Right lobe of liver (tissue), 6 donors: ENCODE results near the gene CHST1. TPM values are rescaled to one million over a fixed set of nuclear protein-coding genes. Genes with fewer than 3 reads are reported as not detected.

Experiments used
- ATAC-seq, 4 donors: fragments of 200-7000 bp; cut with Tn5 transposase; one replicate each; pipeline ENCODE4 v1.9.1; 2020; ENCODE audit warnings: mild to moderate bottlenecking in 4 of 4, moderate library complexity in 4 of 4
- DNase-seq, 3 donors: peaks; one replicate each; pipeline ENCODE4 v3.0.0-alpha.2; 2020
- H3K27ac ChIP-seq, 3 donors: fragments of 200-600 bp; one replicate each; pipeline ENCODE4 v1.8.0; 2022
- H3K27me3 ChIP-seq, 2 donors: fragments of 200-600 bp; one replicate each; pipeline ENCODE4 v1.8.0; 2022
- H3K36me3 ChIP-seq, 4 donors: fragments of 200-600 bp; sonication (generic) in 1 of 4; one replicate each; pipeline versions ENCODE4 v1.5.1 to v1.8.0; 2017 to 2022; ENCODE audit warnings: control low read depth in 1 of 4
- H3K4me1 ChIP-seq, 4 donors: fragments of 200-600 bp; sonication (generic) in 1 of 4; one replicate each; pipeline versions ENCODE4 v1.5.1 to v1.8.0; 2017 to 2022; ENCODE audit warnings: control low read depth in 1 of 4
- H3K4me3 ChIP-seq, 3 donors: fragments of 200-600 bp; one replicate each; pipeline ENCODE4 v1.8.0; 2022
- H3K9me3 ChIP-seq, 4 donors: fragments of 200-600 bp; sonication (generic) in 1 of 4; one replicate each; pipeline versions ENCODE4 v1.5.1 to v1.8.0; 2017 to 2022; ENCODE audit warnings: control low read depth in 1 of 4
- POLR2A ChIP-seq: fragments of 450-650 bp; IDR thresholded peaks from one replicate; pipeline ENCODE4 v1.6.1; 2017; ENCODE audit warnings: antibody characterized with exemption, mild to moderate bottlenecking
- WGBS: methylation state at CpG from one replicate; pipeline ENCODE4 v1.1.6; 2018; ENCODE audit warnings: low coverage, low lambda C conversion rate; ENCODE audit not compliant: insufficient coverage; ENCODE audit errors: missing lambda C conversion rate; 5-methylcytosine and 5-hydroxymethylcytosine counted together
- intact Hi-C, 2 donors: fragments of 100-400 bp; cut with DNase I; formaldehyde crosslinking; loops; one replicate each; pipeline versions ENCODE4 v1.11.2 to v1.14.1; 2022
- total RNA-seq, 6 experiments: library from RNA; depleted of rRNA in 2 of 6; stranded (reverse); fragments of >200 nt in 2 of 6; fragmentation: NEBNext Ultra II Directional in 3 of 6; extraction: Animal tissue kit (Norgen Biotek cat#: 25700) in 3 of 6; gene quantifications; one replicate each; pipeline versions ENCODE4 v1.1.0 to v1.2.4, GENCODE V29; 2016 to 2023
- TF ChIP-seq, protein P1 (sequence below), 4 donors: fragments of 200-600 bp in 3 of 4; fragments of 450-650 bp in 1 of 4; IDR thresholded peaks; one replicate each; pipeline versions ENCODE4 v1.5.1 to v1.8.0; 2016 to 2022; ENCODE audit warnings: antibody characterized with exemption in 4 of 4, mild to moderate bottlenecking in 2 of 4
- donor health status: DM: no; HTN: yes; CAD: no.
- donor health status: DM: no; HTN: no; CAD: no.
- donor health status: DM: no; HTN: no; CAD: no.
- donor health status: DM: no; HTN: yes; CAD: no.
- donor health status: DM: no; HTN: yes; CAD: no.

The CHST1 gene
- total RNA-seq, 6 experiments from 2014 or later = 0.49 to 1.6 (median 0.92) TPM

DNA sequence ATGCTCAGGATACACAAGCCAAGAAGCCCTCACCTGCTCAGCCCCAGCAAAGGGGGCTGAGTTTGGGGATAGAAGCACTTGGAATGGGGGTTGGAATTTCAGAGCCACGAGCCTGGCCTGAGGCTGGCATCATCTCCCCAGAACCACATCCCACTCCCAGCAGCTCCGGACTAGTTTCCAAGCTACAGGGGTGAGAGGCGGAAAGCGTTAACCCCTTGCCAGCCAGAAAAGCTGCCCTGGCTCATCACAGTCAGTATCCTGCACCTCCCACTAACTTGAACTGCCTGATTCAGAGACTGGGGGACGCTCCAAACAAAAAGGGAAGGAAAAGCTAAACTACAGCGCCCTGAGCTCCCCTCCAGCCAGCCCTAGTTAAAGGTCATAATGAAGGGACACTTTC lies 19.0 kb upstream of the CHST1 start:
- no peaks in the 10 kb centered on the region for H3K36me3 ChIP-seq
- H3K4me1 ChIP-seq = no peaks in the 10 kb centered on the region
- no peaks in the 10 kb centered on the region for H3K27me3 ChIP-seq
- 44% methylated on average over 3 of the region's 6 CpGs for WGBS
- TF ChIP-seq, protein P1, sequence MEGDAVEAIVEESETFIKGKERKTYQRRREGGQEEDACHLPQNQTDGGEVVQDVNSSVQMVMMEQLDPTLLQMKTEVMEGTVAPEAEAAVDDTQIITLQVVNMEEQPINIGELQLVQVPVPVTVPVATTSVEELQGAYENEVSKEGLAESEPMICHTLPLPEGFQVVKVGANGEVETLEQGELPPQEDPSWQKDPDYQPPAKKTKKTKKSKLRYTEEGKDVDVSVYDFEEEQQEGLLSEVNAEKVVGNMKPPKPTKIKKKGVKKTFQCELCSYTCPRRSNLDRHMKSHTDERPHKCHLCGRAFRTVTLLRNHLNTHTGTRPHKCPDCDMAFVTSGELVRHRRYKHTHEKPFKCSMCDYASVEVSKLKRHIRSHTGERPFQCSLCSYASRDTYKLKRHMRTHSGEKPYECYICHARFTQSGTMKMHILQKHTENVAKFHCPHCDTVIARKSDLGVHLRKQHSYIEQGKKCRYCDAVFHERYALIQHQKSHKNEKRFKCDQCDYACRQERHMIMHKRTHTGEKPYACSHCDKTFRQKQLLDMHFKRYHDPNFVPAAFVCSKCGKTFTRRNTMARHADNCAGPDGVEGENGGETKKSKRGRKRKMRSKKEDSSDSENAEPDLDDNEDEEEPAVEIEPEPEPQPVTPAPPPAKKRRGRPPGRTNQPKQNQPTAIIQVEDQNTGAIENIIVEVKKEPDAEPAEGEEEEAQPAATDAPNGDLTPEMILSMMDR (IDR thresholded peaks at IDR 0.05) = no peak
- TF ChIP-seq POLR2A = no peak
- intact Hi-C loops = no loop called here
- H3K9me3 ChIP-seq = no peaks in the 10 kb centered on the region
- no peak overlapping the region for H3K4me3 ChIP-seq
- H3K27ac ChIP-seq = no peak overlapping the region
- ATAC-seq = no peak
- no peak for DNase-seq

DNA sequence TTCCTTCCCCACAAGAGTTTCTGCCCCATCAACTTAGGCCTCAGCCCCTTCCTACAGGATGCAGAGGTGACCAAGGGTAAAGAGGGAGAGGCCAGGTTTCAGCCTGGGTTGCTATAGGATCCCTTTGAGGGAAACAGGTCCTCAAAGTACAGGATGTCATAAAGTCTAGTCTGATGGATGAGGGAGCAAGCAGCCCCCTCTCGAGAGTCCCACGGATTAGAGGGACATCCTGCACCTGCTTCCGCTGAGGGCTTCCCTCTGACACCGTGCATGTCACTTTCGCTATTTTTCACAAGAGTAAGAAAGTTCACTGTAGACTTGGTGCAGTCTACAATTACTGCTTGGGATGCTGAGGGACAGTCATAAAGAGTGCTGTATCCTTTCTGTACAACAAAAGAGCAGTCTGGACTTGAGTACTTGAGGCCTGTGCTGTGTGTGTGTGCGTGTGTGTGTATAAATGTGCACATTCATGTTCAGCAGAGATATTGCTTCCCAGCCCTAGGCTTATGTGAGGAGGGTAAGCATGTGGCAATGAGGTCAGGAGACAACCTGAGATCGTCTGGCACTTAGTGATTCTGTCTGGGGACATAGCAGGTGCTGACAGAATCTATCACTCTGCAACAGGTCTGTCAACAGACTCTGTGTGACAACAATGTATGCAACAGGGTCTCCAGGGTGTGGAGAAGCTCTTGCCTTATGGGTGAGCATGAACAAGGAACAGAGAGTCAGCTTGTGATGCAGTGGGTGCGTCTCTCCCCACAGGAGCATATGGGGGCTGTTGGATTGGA lies 18.0 kb upstream of the CHST1 start:
- no peaks in the 10 kb centered on the region for H3K27me3 ChIP-seq
- 46% methylated on average over 5 of the region's 8 CpGs for WGBS
- H3K36me3 ChIP-seq = no peaks in the 10 kb centered on the region
- no peak overlapping the region for H3K4me3 ChIP-seq
- no peaks in the 10 kb centered on the region for H3K4me1 ChIP-seq
- ATAC-seq (no peak), DNase-seq (no peak)
- TF ChIP-seq, protein P1 (IDR thresholded peaks at IDR 0.05) = no peak
- no peak for TF ChIP-seq POLR2A
- no peaks in the 10 kb centered on the region for H3K9me3 ChIP-seq
- intact Hi-C loops = no loop called here
- H3K27ac ChIP-seq = no peak overlapping the region

DNA sequence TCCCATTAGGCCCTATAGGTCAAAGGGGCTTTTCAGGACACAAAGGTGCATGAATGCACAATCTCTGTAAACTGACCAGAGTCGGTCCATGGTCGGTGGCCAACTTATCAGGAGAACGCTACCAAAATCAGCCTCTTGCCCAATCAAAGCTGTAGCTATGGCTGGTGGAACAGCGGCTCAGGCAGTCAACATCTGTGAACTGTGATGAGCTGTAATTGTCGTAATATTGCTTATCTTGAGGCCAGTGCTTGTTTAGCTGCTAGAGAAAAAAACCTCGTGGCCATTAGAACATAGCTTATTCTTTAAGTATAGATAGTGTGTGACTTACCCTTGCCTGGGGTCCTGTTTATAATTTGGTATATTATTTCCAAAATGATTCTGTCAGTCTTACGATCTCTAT lies 14.4 kb upstream of the CHST1 start:
- 79% methylated on average over 3 of the region's 7 CpGs for WGBS
- Histone ChIP-seq H3K36me3 (no peaks in the 10 kb centered on the region), H3K9me3 (no peaks in the 10 kb centered on the region), H3K27ac (no peak overlapping the region), H3K4me3 (no peak overlapping the region), H3K27me3 (no peaks in the 10 kb centered on the region), H3K4me1 (no peaks in the 10 kb centered on the region)
- ATAC-seq (no peak), DNase-seq (no peak)
- TF ChIP-seq, protein P1 (IDR thresholded peaks at IDR 0.05) = no peak
- no peak for TF ChIP-seq POLR2A
- intact Hi-C loops = no loop called here

DNA sequence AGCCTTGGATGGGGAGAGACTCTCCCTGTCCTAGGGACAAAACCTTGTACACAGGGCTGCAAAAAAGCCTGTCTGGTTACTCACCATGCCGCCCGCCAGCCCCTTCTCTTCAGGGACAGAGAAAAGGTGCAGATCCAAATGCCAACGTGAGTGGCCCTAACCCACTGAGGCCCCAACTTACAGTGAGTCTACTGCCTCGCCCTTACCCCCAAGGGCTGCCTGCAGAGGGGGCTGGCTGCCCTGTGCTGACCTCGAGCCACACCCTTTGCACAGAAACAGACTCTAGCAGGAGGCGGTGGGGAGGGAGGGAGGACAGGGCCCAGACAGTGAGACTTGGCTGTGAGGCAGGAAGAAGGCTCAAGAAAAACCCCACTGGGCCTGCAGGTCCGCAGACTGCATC lies 13.6 kb upstream of the CHST1 start:
- no peak overlapping the region for H3K4me3 ChIP-seq
- H3K4me1 ChIP-seq = no peaks in the 10 kb centered on the region
- intact Hi-C loops = no loop called here
- no peak for ATAC-seq
- no peak overlapping the region for H3K27ac ChIP-seq
- H3K9me3 ChIP-seq = no peaks in the 10 kb centered on the region
- no peaks in the 10 kb centered on the region for H3K36me3 ChIP-seq
- no peaks in the 10 kb centered on the region for H3K27me3 ChIP-seq
- no peak for DNase-seq
- WGBS = 43% methylated on average over 3 of the region's 7 CpGs
- TF ChIP-seq, protein P1 (IDR thresholded peaks at IDR 0.05) = no peak
- TF ChIP-seq POLR2A = no peak
